Vagina (tissue), 2 donors: ENCODE measurements around the gene PDE8A.

Experiments
- POLR2A ChIP-seq, 2 donors: fragments of 450-650 bp; IDR thresholded peaks; one replicate each; pipeline ENCODE4 v1.6.1; 2017; ENCODE audit warnings: antibody characterized with exemption in 2 of 2, mild to moderate bottlenecking in 2 of 2, moderate library complexity in 2 of 2
- POLR2AphosphoS5 ChIP-seq, 2 donors: sonication (generic); formaldehyde crosslinking; IDR thresholded peaks; one replicate each; pipeline ENCODE4 v1.9.0; 2017; ENCODE audit warnings: antibody characterized with exemption in 2 of 2, mild to moderate bottlenecking in 2 of 2, low read depth in 1 of 2; ENCODE audit not compliant: insufficient read depth in 1 of 2
- TF ChIP-seq, protein P1 (sequence below), 3 experiments: fragments of 450-650 bp in 2 of 3; fragments of 200-600 bp in 1 of 3; sonication (generic) in 1 of 3; IDR thresholded peaks; one replicate each; pipeline ENCODE4 v1.5.1; 2017 to 2019; ENCODE audit warnings: antibody characterized with exemption in 3 of 3, mild to moderate bottlenecking in 2 of 3, moderate library complexity in 2 of 3

DNA sequence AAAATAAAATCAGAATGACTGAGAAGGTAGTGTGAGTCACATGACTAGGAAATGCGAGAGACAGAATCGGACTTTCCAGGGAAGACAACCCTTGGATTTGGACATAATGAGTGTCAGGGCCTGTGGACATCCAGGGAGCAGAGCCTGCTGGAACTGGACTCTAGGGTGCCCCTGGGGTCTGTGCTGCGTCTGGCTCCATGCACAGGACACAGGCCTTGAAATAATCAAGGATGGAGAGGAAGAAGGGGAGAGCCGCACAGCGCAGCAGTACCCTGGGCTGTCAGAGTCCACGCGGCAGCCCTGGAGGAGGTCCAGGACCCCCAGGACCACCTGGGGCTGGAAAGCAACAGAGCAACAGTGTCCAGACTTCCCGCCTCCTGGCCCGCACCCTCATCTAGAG lies 173.7 kb downstream of the PDE8A start:
- TF ChIP-seq, protein P1, sequence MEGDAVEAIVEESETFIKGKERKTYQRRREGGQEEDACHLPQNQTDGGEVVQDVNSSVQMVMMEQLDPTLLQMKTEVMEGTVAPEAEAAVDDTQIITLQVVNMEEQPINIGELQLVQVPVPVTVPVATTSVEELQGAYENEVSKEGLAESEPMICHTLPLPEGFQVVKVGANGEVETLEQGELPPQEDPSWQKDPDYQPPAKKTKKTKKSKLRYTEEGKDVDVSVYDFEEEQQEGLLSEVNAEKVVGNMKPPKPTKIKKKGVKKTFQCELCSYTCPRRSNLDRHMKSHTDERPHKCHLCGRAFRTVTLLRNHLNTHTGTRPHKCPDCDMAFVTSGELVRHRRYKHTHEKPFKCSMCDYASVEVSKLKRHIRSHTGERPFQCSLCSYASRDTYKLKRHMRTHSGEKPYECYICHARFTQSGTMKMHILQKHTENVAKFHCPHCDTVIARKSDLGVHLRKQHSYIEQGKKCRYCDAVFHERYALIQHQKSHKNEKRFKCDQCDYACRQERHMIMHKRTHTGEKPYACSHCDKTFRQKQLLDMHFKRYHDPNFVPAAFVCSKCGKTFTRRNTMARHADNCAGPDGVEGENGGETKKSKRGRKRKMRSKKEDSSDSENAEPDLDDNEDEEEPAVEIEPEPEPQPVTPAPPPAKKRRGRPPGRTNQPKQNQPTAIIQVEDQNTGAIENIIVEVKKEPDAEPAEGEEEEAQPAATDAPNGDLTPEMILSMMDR (IDR thresholded peaks at IDR 0.05): no peak
- TF ChIP-seq POLR2A (IDR thresholded peaks at IDR 0.05) (no peak), POLR2AphosphoS5 (IDR thresholded peaks at IDR 0.05; ENCODE audit: insufficient read depth in 1 of 2, low read depth in 1 of 2) (no peak)
